ENCODE measurements around the gene LYST.

GRCh38 chr1:235831148-235831547 lies 35.6 kb downstream of the LYST start:
- TF ChIP-seq, protein P1, sequence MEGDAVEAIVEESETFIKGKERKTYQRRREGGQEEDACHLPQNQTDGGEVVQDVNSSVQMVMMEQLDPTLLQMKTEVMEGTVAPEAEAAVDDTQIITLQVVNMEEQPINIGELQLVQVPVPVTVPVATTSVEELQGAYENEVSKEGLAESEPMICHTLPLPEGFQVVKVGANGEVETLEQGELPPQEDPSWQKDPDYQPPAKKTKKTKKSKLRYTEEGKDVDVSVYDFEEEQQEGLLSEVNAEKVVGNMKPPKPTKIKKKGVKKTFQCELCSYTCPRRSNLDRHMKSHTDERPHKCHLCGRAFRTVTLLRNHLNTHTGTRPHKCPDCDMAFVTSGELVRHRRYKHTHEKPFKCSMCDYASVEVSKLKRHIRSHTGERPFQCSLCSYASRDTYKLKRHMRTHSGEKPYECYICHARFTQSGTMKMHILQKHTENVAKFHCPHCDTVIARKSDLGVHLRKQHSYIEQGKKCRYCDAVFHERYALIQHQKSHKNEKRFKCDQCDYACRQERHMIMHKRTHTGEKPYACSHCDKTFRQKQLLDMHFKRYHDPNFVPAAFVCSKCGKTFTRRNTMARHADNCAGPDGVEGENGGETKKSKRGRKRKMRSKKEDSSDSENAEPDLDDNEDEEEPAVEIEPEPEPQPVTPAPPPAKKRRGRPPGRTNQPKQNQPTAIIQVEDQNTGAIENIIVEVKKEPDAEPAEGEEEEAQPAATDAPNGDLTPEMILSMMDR (conservative IDR thresholded peaks at IDR 0.05 in 1 of 2, IDR thresholded peaks at IDR 0.05 in 1 of 2; ENCODE audit: low read depth in 1 of 2, low read length in 2 of 2): no peak
- no peak for TF ChIP-seq EZH2 (IDR thresholded peaks at IDR 0.05; ENCODE audit: low read length, missing control alignments)

Data from fibroblast of lung (primary cell).